Measurements from ENCODE around the gene MXRA8.

- TF ChIP-seq, protein P1, sequence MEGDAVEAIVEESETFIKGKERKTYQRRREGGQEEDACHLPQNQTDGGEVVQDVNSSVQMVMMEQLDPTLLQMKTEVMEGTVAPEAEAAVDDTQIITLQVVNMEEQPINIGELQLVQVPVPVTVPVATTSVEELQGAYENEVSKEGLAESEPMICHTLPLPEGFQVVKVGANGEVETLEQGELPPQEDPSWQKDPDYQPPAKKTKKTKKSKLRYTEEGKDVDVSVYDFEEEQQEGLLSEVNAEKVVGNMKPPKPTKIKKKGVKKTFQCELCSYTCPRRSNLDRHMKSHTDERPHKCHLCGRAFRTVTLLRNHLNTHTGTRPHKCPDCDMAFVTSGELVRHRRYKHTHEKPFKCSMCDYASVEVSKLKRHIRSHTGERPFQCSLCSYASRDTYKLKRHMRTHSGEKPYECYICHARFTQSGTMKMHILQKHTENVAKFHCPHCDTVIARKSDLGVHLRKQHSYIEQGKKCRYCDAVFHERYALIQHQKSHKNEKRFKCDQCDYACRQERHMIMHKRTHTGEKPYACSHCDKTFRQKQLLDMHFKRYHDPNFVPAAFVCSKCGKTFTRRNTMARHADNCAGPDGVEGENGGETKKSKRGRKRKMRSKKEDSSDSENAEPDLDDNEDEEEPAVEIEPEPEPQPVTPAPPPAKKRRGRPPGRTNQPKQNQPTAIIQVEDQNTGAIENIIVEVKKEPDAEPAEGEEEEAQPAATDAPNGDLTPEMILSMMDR (IDR thresholded peaks at IDR 0.05) = no peak
- TF ChIP-seq POLR2A (IDR thresholded peaks at IDR 0.05) = no peak
These were observed 17.4 kb downstream of the MXRA8 start for GRCh38 chr1:1340791-1341548.
